Suppressor macrophage (primary cell): ENCODE measurements around the gene MPP1.

ENCODE experiments used
- DNase-seq, 4 experiments: peaks; one replicate each; pipeline ENCODE4 v3.0.0-alpha.2; 2020 to 2022

Gene MPP1

DNA sequence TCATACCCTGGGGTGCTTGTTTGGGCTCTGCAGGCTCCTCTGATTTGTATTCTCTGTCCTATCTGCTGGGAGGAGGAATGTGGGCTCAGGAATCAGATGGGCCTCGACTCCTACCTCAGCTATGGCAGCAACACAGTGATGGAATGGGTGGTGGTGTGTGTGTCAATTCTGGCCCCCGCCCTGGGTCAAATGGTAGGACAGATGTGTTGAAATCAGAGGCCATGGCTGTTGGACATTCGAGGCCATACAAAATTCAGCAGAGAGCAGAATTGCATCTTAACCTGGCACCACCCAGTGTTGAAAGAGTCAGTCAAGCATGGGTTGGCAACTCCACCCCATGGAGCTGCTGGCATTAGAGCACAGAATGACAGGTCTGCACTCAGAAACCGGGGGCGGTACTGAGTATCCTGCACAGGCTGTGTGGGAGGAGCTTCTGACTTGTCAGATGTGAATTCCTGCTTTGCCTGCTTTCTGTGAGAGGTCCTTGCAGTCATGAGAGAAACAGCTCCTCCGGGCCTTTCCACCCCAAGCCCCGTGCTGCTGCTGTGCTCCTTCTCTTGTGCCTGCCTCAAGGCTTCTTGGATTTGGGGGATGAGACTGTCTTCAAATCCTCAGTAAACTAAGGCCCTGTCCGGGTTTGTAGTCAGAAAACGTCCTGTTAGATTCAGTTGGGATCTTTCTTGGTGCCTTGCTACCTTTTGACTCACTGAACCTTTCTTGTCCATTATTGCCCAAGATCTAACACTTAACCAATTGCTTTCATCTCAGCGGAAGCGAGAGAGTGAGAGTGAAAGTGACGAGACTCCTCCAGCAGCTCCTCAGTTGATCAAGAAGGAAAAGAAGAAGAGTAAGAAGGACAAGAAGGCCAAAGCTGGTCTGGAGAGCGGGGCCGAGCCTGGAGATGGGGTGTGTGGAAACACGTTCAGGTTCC, 29.6 kb downstream of the MPP1 start:
- DNase-seq = peak; percentile 57 to 80 (median 78)

DNA sequence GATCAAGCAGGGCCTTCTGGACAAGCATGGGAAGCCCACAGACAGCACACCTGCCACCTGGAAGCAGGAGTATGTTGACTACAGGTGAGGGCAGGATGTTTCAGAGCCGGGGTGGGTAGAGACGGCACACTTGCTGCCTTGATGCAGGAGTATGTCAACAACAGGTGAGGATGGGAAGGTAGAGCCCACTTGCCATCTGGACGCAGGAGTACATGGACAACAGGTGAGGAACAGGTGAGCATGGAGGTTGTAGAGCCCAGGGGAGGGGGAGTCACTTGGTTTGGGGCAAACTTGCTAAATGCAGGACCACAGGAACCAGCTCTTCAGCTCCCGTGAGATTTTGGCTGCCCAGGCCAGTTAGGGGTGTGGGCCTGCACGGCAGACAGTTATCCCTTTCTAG, 30.7 kb downstream of the MPP1 start:
- DNase-seq = no peak

DNA sequence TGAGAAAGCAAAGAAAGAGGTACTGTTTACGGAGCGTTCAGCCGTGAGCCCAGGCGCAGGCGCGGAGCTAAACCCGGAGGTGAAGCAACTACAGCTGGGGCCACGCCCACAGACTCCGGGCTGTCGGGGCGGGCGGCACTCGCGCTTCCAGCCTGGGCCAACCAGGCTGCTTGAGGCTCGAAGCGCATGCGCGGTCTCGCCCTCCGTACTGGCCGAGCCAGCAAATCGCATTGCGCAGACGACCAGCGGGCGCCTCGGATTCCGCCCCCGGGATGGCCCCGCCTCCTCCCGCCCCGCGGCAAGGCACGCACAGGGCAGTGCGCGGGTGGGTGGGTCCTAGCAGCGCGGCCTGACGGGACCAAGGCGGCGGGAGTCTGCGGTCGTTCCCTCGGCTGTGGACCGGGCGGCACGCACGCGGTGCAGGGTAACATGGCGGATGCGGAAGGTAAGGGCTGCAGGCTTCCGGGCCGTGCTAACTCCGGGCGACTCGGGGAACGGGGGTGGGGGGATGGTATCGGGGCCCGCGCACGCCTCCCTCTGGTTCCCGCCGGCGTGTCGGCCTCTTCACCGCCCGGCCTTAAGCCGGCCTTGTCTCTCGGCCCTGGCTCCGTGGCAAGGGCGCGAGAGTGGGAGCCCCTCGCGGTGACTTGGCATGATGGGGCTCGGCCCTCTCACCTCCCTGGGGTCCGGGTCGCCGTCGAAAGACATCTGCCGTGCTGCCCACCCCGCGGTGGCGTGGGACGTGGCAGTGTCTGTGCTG, 42.6 kb downstream of the MPP1 start, which contains the start of gene DKC1:
TSS of gene DKC1 (plus strand) at position 328 of the 760 bp plus-strand sequence. CDS start at position 430, 102 bp downstream.
- DNase-seq = peak; percentile 97 to 98 (median 98)

DNA sequence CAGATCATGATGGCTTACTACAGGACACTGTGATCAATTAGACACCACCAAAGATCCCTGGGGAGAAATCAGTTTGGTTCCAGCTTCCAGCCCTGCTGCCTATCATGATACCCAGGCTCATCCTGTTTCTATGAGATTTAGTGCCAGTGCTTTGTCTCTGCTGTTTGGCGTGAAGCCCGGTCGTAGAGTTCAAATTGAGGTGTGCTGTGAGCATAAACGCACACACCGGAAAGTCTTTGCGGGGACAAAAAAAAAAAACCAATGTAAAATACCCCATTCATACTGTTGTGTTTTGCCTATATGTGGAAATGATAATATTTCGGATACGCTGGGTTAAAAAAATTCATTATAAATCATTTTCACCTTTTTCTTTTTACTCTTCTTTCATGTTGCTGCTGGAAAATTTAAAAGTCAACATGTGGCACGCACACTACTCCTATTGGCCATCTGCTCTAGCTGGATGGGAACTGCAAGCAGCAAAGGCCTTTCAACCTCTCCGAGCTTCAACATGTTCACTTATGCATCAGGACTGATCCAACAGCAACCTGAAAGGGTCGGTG, 43.2 kb downstream of the MPP1 start:
- DNase-seq = no peak

DNA sequence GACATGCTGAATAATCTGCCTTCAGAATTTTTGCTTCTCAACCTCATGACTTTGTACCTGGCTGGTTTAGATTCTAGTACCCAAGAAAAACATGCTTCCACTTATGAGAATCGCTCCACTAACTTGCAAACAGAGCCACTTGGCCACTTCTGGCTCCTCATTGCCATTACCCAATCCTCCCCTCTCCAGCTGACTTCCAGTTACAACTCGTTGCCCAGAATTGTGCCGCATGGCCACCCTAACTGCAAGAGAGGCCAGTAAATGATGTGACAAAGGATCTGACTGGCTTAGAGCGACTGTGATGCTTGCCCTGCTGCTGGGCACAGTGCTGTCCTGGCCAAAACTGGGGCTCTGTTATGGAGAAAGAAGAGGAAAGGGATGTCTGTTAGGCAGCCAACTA, 46.6 kb downstream of the MPP1 start:
- DNase-seq = no peak

DNA sequence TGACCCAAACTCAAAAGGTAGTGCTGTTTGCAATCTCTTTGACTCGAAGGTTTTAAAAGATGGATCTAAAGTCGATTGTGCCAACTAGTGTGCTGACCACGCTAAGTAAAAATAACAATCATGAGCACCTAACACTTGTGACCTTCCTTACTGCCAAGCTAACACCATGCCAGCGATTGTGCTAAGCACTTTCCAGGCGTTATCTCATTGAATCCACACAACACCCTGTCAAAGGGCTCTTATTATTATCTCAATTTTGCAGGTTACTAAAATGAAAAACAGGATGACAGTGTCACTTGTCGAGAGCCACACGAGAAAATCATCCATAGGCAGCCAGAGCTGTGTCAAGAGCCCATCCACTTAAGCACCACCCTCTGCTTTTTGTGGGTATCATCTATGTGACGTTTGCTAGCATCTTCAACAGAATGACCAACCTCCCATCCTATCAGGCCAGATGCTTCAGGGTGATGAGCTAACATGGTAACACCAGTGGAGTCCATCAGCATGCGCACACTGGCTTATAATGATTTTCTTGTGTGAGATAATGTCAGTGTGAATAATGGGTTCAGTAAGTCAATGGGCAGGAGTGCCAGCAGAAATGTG, 53.5 kb downstream of the MPP1 start:
- no peak for DNase-seq

DNA sequence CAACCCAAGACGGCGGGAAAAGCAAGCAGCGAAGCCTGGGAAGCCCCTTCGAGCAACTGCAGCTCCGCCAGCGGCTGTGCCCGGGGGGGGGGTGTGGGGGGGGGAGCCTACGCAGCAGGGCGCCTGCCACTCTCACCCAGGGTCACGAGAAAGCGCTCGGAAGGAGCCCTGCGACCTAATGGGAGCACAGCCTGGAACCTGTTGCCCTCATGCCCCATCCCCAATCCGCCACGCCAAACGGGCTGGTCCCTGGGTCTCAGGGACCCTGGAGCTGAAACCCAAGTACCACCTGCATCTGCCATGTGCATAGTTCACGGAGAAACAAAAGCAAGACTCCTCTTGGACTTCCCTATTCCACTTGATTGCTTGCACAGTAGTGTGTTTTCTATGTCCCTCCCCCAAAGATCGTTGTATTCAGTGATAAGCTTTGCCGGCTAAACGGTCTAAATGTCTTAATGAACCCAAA, 54.0 kb downstream of the MPP1 start:
- DNase-seq = peak in 3 of 4 experiments; percentile 33 to 57 (median 52)

DNA sequence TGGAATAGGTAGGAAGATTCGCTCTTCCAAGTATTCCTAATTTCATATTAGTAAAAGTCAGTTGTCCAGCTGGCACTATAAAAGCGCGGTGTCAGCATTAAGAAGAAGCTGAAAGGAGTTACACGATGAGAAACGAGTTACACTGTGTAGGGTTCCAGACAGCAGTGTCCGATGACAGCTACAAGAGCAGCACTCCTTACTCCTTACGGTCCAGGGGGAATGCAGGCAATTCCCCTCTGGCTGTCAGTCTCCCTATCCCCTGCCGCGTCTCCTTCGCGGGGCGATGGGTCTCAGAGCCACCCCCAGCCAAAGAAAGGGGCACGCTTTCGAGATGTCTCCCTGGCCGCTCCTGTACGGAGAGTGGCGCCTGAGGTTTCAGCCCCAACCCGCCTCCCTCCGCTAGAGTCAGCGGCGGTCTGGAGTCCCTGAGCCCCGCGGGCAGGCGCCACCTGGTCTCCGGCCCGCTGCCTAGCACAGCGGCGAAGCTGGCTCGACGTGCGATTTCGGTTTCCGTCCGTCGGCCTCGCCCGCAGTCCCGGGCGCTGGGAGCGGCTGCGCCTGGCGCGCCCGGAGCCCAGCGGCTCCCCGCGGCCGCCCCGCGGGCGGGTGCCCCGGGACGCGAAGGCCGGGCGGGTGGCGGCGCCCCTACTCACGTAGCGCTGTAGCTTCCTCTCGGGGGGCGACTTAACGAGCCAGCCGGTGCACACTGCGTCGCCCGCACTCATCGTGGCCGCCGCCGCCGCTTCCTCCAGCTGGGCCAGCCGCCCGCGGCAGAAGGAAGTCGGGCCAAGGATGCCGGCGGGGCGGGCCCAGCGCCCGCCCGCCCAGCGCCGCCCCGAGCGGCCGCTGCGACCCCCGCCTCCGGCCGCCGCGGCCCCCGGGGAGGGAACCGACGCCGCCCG, 54.7 kb downstream of the MPP1 start, which contains the start of gene GAB3:
TSS of gene GAB3 (minus strand) at position 777 of the 902 bp plus-strand sequence. CDS start at position 725, 52 bp downstream.
- DNase-seq = peak; percentile 40 to 78 (median 64)

DNA sequence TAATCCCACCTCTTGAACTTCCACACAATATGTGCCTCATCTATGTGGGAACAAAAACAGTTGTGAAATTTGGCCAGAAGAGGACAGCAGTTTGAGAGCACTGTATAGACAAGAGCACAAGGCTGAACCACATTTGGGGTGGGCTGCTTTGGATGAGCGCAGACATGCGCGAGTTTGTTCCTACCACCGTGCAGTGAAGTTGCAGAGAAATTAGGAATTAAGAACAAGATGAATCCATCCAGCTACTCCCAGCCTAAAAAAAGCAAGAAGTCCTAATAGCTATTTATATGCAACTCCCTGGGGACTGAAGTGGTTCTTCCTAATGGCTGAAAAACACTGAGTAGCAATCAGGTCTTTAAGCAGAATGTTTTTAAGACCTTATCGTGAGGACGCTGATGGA, 55.4 kb downstream of the MPP1 start:
- DNase-seq = peak in 2 of 4 experiments; percentile 22 to 37

DNA sequence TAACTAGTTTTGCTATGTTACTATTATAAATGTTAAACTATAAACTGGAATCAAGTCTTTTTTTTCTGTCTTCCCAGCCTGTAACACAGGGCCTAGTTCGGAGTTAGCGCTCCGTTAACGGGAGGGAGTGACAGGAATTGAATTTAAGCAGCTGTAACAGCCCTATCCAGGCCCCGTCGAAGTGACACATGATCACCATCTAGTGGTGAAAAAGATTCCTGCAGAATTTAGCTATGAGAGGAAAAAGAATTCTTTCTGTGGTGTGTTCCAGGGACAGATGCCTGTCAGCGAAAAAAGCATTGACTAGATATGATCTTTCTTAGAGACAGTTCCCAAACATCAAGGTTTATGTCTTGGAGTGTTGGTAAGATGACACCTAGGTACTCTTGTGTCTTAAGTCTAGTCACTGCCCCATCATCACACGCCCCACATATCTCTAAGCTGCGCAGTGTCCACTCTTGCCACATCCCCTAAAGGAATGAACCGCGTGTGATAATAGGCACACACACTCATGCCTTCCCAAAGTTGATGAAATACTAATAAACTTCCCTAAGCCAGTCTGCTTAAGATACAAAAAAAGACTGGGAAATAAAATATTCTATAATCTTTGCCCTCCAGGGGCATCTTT, 56.5 kb downstream of the MPP1 start:
- DNase-seq = peak; percentile 61 to 77 (median 72)

DNA sequence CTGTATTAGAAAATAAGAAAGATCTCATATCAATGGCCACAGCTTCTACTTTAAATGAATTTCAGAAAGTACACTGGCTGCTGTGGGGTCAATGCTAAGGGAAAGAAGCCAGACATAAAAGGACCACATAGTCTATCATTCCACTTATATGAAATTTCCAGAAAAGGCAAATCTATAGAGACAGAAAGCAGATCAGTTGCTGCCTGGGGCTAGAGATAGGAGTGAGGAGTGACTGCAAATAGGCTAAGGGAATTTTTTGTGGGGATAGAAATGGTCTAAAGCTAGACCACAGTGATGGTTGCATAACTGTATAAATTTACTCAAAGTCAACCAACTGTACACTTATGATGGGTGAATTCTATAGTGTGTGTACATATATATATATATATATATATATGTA, 62.7 kb downstream of the MPP1 start:
- DNase-seq = no peak

DNA sequence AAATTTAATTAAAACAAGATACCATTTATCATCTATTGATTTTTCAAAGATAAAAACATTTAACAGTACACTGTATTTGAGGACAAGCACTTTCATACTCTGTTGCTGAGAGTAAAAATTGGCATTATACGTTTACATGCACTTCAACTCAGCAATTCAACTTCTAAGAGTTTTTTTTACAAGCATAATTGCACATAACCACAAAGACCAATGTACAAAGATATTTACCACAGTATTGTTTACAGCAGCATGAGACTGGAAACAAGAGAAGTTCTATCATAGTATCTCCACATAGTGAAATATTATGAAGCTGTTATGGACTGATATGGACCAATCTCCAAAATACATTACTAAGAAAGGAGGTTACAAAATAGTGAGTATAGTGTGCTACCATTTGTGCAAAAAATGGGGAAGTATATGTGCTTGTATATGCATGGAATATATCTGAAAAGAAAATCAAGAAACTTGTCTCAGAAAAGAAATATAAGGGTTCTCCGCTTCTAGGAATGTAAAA, 65.3 kb downstream of the MPP1 start:
- no peak for DNase-seq

DNA sequence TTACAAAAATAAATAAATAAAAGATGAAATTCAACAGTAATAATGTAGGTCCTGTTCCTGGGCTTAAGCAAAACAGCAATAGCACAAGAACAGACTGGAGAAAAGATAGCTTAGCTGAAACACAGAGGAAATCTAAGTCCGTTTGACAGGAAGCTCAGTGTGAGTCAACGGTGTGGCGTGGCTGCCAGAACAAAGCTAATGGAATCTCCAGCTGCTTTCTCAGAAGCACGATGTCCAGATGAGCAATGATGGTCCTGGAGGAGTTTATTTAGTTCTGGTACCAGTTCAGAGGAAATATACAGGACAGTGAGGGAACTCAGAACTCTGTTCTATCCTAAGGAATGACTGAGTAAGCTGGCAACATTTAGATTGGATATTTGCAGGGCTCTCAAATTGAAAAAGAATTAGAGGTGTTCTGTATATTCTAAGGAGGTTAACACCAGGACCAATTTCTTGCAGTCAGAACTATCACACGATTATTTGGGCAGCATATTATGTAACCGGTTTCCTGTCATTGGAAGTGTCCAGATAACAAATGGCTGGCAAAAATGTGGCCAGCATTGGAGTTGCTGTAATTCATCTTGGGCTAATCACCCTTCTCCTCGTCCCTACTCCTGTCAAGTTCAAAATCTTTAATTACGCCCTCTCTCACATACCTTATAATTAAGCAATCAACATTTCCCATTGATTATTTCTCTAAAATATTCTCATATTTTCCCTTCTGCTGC, 67.1 kb downstream of the MPP1 start:
- DNase-seq = peak; percentile 37 to 58 (median 54)

DNA sequence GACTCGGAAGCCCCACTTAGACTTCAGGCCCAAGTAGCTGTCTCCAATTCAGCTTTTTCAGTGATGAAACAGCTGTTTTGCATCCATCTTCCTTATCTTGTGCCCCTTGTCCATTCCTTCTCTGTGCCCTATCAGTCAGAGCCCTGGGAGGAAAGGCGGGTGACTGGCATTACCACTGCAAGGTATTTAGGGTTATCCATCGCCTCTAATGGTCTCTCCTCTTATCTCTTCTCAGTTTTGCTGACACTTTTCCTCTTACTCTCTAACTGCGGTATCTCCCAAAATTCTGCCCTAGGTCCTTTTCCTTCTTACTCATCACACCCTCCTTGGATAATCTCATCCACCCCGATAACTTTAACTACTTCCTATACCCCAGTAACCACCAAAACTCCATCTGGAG, 68.1 kb downstream of the MPP1 start:
- no peak for DNase-seq

DNA sequence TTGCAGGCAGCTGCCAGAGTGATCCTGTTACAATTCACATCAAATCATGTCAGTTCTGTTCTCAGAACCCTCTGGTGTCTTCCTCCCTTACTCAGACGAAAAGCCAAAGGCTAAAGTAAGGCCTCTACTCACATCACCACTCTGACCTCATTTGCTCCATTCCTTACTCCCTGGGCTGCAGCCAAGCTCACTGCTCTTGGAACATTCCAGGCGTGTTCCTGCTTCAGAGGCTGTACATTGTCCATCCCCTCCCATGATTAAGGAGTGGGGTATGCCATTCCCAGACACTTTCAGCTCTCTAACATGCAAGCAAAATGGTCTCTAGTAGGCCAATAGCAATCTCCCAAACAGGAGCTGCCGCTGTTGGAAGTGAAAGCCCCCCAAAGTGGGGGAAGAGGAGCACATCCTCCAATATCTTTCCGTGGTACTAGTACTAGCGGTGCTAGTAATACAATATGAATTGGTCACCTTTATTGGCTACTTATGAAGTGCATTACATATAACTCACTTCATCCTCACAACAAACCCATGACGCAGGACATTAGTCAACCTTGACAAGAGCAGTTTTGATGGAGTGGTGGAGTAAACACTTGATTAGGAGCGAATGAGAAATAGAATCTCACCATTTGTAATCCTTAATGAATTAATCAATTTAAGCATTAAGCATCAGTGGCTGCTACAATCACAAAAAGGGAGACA, 69.4 kb downstream of the MPP1 start:
- DNase-seq = no peak

DNA sequence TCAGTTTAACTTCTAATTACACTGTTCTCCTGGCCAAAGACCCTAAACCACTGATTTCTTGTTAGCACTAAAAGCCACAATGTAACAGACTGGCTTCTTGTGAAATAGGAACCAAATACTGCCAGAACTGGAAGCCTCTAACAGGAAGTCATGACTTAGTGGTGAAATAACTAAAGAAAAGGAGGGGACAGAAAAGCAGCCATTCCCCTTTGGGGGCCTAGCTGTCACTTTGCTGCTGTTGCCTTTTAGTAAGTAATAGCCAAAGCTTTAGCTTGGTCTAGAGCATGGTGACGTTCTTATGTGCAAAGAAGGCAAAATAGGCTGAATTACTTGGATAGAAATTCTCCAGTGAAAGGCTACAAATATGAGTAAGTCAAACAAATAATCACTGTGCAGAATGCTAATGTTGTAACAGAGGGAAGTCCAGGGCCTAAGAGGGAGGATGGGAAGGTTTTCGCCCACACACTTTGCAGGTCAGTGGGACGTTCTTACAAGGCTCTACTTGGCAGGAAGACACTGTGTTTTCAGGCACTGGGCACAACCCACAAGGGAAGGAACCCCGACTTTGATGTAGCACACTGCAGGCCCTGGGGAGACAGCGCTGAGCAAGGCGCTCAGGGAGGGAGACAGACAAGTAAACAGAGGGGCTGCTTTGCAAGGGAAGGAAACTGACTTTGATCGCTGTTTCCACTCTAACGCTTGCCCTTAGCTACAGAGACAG, 71.1 kb downstream of the MPP1 start:
- peak; percentile 64 to 84 (median 80) for DNase-seq

DNA sequence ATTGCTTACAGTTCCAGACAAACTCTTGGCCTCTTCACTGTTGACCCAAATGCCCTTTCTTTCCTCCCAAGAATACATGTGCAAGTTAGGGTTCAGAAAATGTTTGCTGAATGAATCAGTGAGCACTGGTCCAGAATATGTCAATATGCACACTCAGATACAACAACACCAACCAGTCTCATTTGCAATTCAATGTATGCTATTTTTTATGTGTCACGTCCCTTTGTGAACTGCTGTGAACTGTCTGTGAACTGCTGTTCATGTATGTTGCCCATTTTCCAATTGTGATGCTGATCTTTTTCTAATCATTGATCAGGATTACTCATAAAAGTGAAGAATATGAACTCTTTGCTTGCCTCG, 72.2 kb downstream of the MPP1 start:
- DNase-seq = no peak

DNA sequence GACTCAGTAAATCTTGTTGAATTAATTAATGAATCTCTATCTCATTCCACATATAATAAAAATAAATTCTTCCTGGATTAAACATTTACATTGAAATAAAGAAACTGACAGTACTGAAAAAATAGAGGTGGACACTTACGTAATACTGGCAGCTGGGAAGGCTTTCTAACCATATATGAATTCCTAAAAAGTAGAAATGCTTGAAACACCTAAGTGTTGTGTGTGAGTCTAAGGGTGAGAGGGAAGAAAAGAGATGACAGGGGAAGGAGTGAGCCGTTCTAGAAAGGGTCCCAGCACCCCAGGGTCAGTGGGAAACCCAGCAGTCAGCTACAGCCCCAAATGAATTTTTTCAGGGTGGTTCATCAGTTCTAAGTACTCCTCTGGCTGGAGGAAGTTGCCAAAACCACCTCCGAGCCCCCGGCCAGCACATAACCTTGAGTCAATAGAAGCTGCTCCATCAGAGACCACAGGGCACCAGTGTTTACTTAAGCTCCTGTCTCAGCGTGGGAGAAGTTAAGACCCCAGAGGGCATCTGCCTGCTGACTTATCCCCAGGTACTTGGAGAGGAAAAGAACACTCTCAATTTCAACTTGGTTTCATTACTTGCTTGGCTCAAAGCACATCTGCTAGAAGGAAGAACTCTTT, 72.7 kb downstream of the MPP1 start:
- DNase-seq = peak in 2 of 4 experiments; percentile 27 to 36
